Activated CD8-positive, alpha-beta memory T cell treated with anti-CD3 and anti-CD28 coated beads, Interleukin-2, amount 10 ng/mL, durations not matched to agents 7 days and 5 days (primary cell): ENCODE results near the gene ZC3H7A. TPM values are rescaled to one million over a fixed set of nuclear protein-coding genes. Genes with fewer than 3 reads are reported as not detected.
"Not testable (repeated sequence)": the region's sequence is repeated elsewhere in the genome, so short reads cannot be mapped to it uniquely, and the experiment has no call there.

Source experiments
- ATAC-seq: fragments of 150-1000 bp; cut with Tn5 transposase; one replicate; pipeline ENCODE4 v1.10.0; 2021; ENCODE audit warnings: moderate library complexity
- CTCF ChIA-PET: fragments of 350-600 bp; sonication (Branson Sonifier 250); formaldehyde crosslinking; loops from one replicate; lab custom pipeline; 2021; ENCODE audit warnings: antibody characterized with exemption; lab: Charles Lee
- DNase-seq: peaks from one replicate; pipeline ENCODE4 v3.0.0-alpha.2; 2020
- H3K27ac Mint-ChIP-seq: one replicate; pipeline ENCODE4 v1.8.0; 2021; ENCODE audit warnings: mild to moderate bottlenecking, mixed read lengths
- H3K27me3 Mint-ChIP-seq: one replicate; pipeline ENCODE4 v1.8.0; 2021; ENCODE audit warnings: mixed read lengths
- H3K36me3 Mint-ChIP-seq: one replicate; pipeline ENCODE4 v1.8.0; 2021; ENCODE audit warnings: mild to moderate bottlenecking, mixed read lengths
- H3K4me1 Mint-ChIP-seq: one replicate; pipeline ENCODE4 v1.8.0; 2021; ENCODE audit warnings: mixed read lengths
- H3K4me3 Mint-ChIP-seq: one replicate; pipeline ENCODE4 v1.8.0; 2021; ENCODE audit warnings: mild to moderate bottlenecking, moderate library complexity, mixed read lengths
- H3K9me3 Mint-ChIP-seq: one replicate; pipeline ENCODE4 v1.8.0; 2022; ENCODE audit warnings: low read depth, mixed read lengths
- total RNA-seq, 2 experiments: library from RNA; stranded (reverse); gene quantifications; one replicate each; pipeline ENCODE4 v1.2.3, GENCODE V29; 2021

ZC3H7A gene
- total RNA-seq, 2 experiments from 2014 or later, result 70.7 to 85.9 TPM

GRCh38 chr16:11824362-11824761 is 27.3 kb upstream of the ZC3H7A start:
- Mint-ChIP-seq H3K36me3 (no peaks in the 10 kb centered on the region), H3K27me3 (peaks cover 3% of the 10 kb centered on the region), H3K9me3 (no peaks in the 10 kb centered on the region), H3K4me1 (no peaks in the 10 kb centered on the region), H3K4me3 (no peak overlapping the region), H3K27ac (no peak overlapping the region)
- no peak for ATAC-seq
- DNase-seq, result no peak
- CTCF ChIA-PET, result interaction anchor here (0.6 to 1.5 kb wide), 4 partner anchors 10 to 292 kb away, joined by 3 to 5 read pairs (median 3); partner anchors contain the start of gene ZC3H7A

GRCh38 chr16:11823645-11824044 is 26.6 kb upstream of the ZC3H7A start:
- CTCF ChIA-PET, result interaction anchor here (0.6 to 1.5 kb wide), 3 partner anchors 27 to 291 kb away, joined by 3 to 5 read pairs (median 3); partner anchors contain the start of gene ZC3H7A
- H3K4me3 Mint-ChIP-seq, H3K27me3 Mint-ChIP-seq, ATAC-seq, H3K36me3 Mint-ChIP-seq, H3K9me3 Mint-ChIP-seq, H3K27ac Mint-ChIP-seq, H3K4me1 Mint-ChIP-seq, DNase-seq: not testable (repeated sequence)

- Mint-ChIP-seq H3K4me1 (no peaks in the 10 kb centered on the region), H3K4me3 (no peak overlapping the region), H3K9me3 (no peaks in the 10 kb centered on the region), H3K27ac (no peak overlapping the region), H3K36me3 (no peaks in the 10 kb centered on the region), H3K27me3 (peaks cover 2% of the 10 kb centered on the region)
- DNase-seq (no peak), ATAC-seq (no peak)
- CTCF ChIA-PET, result no interaction called here
These were observed 22.7 kb upstream of the ZC3H7A start for GRCh38 chr16:11819798-11820197.

GRCh38 chr16:11818970-11819369 is 21.9 kb upstream of the ZC3H7A start:
- H3K27ac Mint-ChIP-seq, H3K4me1 Mint-ChIP-seq, H3K36me3 Mint-ChIP-seq, H3K4me3 Mint-ChIP-seq, H3K27me3 Mint-ChIP-seq, DNase-seq, H3K9me3 Mint-ChIP-seq, CTCF ChIA-PET, ATAC-seq: not testable (repeated sequence)

GRCh38 chr16:11816123-11816522 is 19.1 kb upstream of the ZC3H7A start:
- CTCF ChIA-PET, result no interaction called here
- H3K27me3 Mint-ChIP-seq, result peaks cover 2% of the 10 kb centered on the region
- no peak overlapping the region for H3K4me3 Mint-ChIP-seq
- DNase-seq, result no peak
- H3K9me3 Mint-ChIP-seq, result no peaks in the 10 kb centered on the region
- no peak for ATAC-seq
- no peak overlapping the region for H3K27ac Mint-ChIP-seq
- peaks cover 6% of the 10 kb centered on the region for H3K4me1 Mint-ChIP-seq
- no peaks in the 10 kb centered on the region for H3K36me3 Mint-ChIP-seq

GRCh38 chr16:11814800-11815199 is 17.7 kb upstream of the ZC3H7A start:
- CTCF ChIA-PET, result interaction anchor here (0.6 to 1.4 kb wide), 2 partner anchors 283 to 418 kb away, joined by 3 to 5 read pairs; no protein-coding TSS in a partner anchor
- ATAC-seq, H3K27me3 Mint-ChIP-seq, H3K4me3 Mint-ChIP-seq, H3K9me3 Mint-ChIP-seq, H3K27ac Mint-ChIP-seq, DNase-seq, H3K36me3 Mint-ChIP-seq: not testable (repeated sequence)
- H3K4me1 Mint-ChIP-seq, result peaks cover 14% of the 10 kb centered on the region

- Mint-ChIP-seq H3K4me1 (peaks cover 9% of the 10 kb centered on the region), H3K27ac (no peak overlapping the region), H3K27me3 (peaks cover 8% of the 10 kb centered on the region), H3K4me3 (no peak overlapping the region), H3K9me3 (no peaks in the 10 kb centered on the region), H3K36me3 (peaks cover 5% of the 10 kb centered on the region)
- DNase-seq (no peak), ATAC-seq (no peak)
- CTCF ChIA-PET, result interaction anchor here (1.7 kb wide), 1 partner anchor 9 kb away, joined by 5 read pairs; the partner anchor contains the start of gene ZC3H7A
These were observed 9.7 kb upstream of the ZC3H7A start for GRCh38 chr16:11806721-11807120.

- Mint-ChIP-seq H3K27me3 (peaks cover 8% of the 10 kb centered on the region), H3K9me3 (no peaks in the 10 kb centered on the region), H3K4me3 (no peak overlapping the region), H3K36me3 (peaks cover 5% of the 10 kb centered on the region), H3K4me1 (peaks cover 8% of the 10 kb centered on the region), H3K27ac (no peak overlapping the region)
- ATAC-seq, result no peak
- DNase-seq, result no peak
- CTCF ChIA-PET, result no interaction called here
These were observed 8.5 kb upstream of the ZC3H7A start for GRCh38 chr16:11805556-11805955.

- Mint-ChIP-seq H3K4me1 (peaks cover 26% of the 10 kb centered on the region), H3K4me3 (no peak overlapping the region), H3K36me3 (peaks cover 3% of the 10 kb centered on the region), H3K9me3 (no peaks in the 10 kb centered on the region), H3K27me3 (peaks cover 5% of the 10 kb centered on the region), H3K27ac (no peak overlapping the region)
- no peak for ATAC-seq
- CTCF ChIA-PET, result no interaction called here
- DNase-seq, result no peak
These were observed 4.5 kb upstream of the ZC3H7A start for GRCh38 chr16:11801481-11802021.

- H3K4me1 Mint-ChIP-seq, result peaks cover 35% of the 10 kb centered on the region
- CTCF ChIA-PET, result no interaction called here
- peaks cover 7% of the 10 kb centered on the region for H3K36me3 Mint-ChIP-seq
- no peak overlapping the region for H3K4me3 Mint-ChIP-seq
- H3K9me3 Mint-ChIP-seq, result no peaks in the 10 kb centered on the region
- H3K27ac Mint-ChIP-seq, result no peak overlapping the region
- ATAC-seq (no peak), DNase-seq (no peak)
- peaks cover 2% of the 10 kb centered on the region for H3K27me3 Mint-ChIP-seq
These were observed 3.3 kb upstream of the ZC3H7A start for GRCh38 chr16:11800382-11800718.

- Mint-ChIP-seq H3K27me3 (no peaks in the 10 kb centered on the region), H3K36me3 (peaks cover 12% of the 10 kb centered on the region), H3K4me3 (peak overlapping the region; percentile 0), H3K9me3 (no peaks in the 10 kb centered on the region), H3K27ac (peak overlapping the region; percentile 60), H3K4me1 (peaks cover 41% of the 10 kb centered on the region)
- CTCF ChIA-PET, result interaction anchor here (0.9 kb wide), 1 partner anchor 110 kb away, joined by 3 read pairs; no protein-coding TSS in a partner anchor
- ATAC-seq (no peak), DNase-seq (no peak)
These were observed 2.7 kb upstream of the ZC3H7A start for GRCh38 chr16:11799509-11800381.

- no peak for DNase-seq
- no peaks in the 10 kb centered on the region for H3K9me3 Mint-ChIP-seq
- H3K4me3 Mint-ChIP-seq, result no peak overlapping the region
- H3K4me1 Mint-ChIP-seq, result peaks cover 48% of the 10 kb centered on the region
- no peak for ATAC-seq
- no peaks in the 10 kb centered on the region for H3K27me3 Mint-ChIP-seq
- H3K27ac Mint-ChIP-seq, result no peak overlapping the region
- peaks cover 17% of the 10 kb centered on the region for H3K36me3 Mint-ChIP-seq
- CTCF ChIA-PET, result interaction anchor here (0.9 to 4.0 kb wide), 3 partner anchors 15 to 109 kb away, joined by 3 to 58 read pairs (median 27); partner anchors contain the start of gene TXNDC11
These were observed 1.9 kb upstream of the ZC3H7A start for GRCh38 chr16:11799017-11799381.

- no peak for ATAC-seq
- Mint-ChIP-seq H3K27me3 (no peaks in the 10 kb centered on the region), H3K4me1 (peaks cover 58% of the 10 kb centered on the region), H3K9me3 (no peaks in the 10 kb centered on the region), H3K27ac (peak overlapping the region; percentile 97), H3K4me3 (peak overlapping the region; percentile 92), H3K36me3 (peaks cover 21% of the 10 kb centered on the region)
- CTCF ChIA-PET, result interaction anchor here (0.8 to 4.0 kb wide), 23 partner anchors 9 to 921 kb away, joined by 3 to 58 read pairs (median 4); partner anchors contain the start of genes CIITA, GSPT1, SOCS1 and TXNDC11
- peak; percentile 50 for DNase-seq
These were observed 870 bp upstream of the ZC3H7A start for GRCh38 chr16:11797957-11798299.
